K562 (cell line): Measurements from ENCODE around the gene PPP1R9B. TPM values are rescaled to one million over a fixed set of nuclear protein-coding genes. Genes with fewer than 3 reads are reported as not detected.

Experiments used
- CREB1 ChIP-seq, 2 experiments: sonication (generic) in 1 of 2; formaldehyde crosslinking in 1 of 2; IDR thresholded peaks; 2 replicates each; pipeline versions ENCODE4 v1.6.1 to v1.8.0; 2012 to 2022; ENCODE audit warnings: inconsistent platforms in 1 of 2, mild to moderate bottlenecking in 1 of 2, missing genetic modification reagents in 1 of 2, moderate library complexity in 1 of 2
- FIP1L1 ChIP-seq: fragments of 200-400 bp; formaldehyde crosslinking; IDR thresholded peaks from 2 replicates; pipeline ENCODE4 v1.6.1; 2018; ENCODE audit warnings: mild to moderate bottlenecking, low read depth, low read length; ENCODE audit not compliant: poor library complexity, severe bottlenecking
- HSF4 ChIP-seq: fragments of 250-450 bp; sonication (Bioruptor Pico); IDR thresholded peaks from 2 replicates; pipeline ENCODE4 v2.1.2; 2022; ENCODE audit warnings: mild to moderate bottlenecking, moderate library complexity, borderline replicate concordance
- MTA2 ChIP-seq: fragments of 450-650 bp; IDR thresholded peaks from 2 replicates; pipeline ENCODE4 v1.6.1; 2016; ENCODE audit warnings: low read depth
- NCOA2 ChIP-seq, 2 experiments: fragments of 450-650 bp; IDR thresholded peaks; 2 replicates each; pipeline ENCODE4 v1.6.1; 2018; ENCODE audit warnings: mild to moderate bottlenecking in 2 of 2, moderate library complexity in 1 of 2; ENCODE audit not compliant: partially characterized antibody in 2 of 2
- PCBP2 ChIP-seq: fragments of 200-400 bp; formaldehyde crosslinking; IDR thresholded peaks from 2 replicates; pipeline ENCODE4 v1.6.1; 2018; ENCODE audit warnings: low read length, low read depth, mild to moderate bottlenecking, moderate library complexity; ENCODE audit not compliant: poor library complexity, severe bottlenecking
- RBFOX2 ChIP-seq: fragments of 200-400 bp; formaldehyde crosslinking; IDR thresholded peaks from 2 replicates; pipeline ENCODE4 v1.6.1; 2017; ENCODE audit warnings: low read depth, mild to moderate bottlenecking, low read length, moderate library complexity
- RBM39 ChIP-seq: fragments of 200-400 bp; formaldehyde crosslinking; optimal IDR thresholded peaks from 2 replicates; pipeline ENCODE3; 2018; ENCODE audit warnings: low read depth, low read length
- TAF1 ChIP-seq: IDR thresholded peaks from 2 replicates; pipeline ENCODE4 v1.6.1; 2011; ENCODE audit warnings: mild to moderate bottlenecking, low read length, moderate library complexity; ENCODE audit not compliant: insufficient read depth, control insufficient read depth, severe bottlenecking; ENCODE audit errors: extremely low read depth
- ZBED1 ChIP-seq: IDR thresholded peaks from 2 replicates; pipeline ENCODE4 v1.6.1; 2014
- ZC3H8 ChIP-seq: fragments of 450-650 bp; IDR thresholded peaks from 2 replicates; pipeline ENCODE4 v1.6.1; 2017
- ZNF23 ChIP-seq: fragments of 250-450 bp; sonication (Bioruptor Pico); IDR thresholded peaks from 2 replicates; pipeline ENCODE4 v1.4.0; 2020; ENCODE audit warnings: mild to moderate bottlenecking
- ZNF408 ChIP-seq: fragments of 250-450 bp; sonication (Bioruptor Pico); IDR thresholded peaks from 2 replicates; pipeline ENCODE4 v1.4.0; 2020; ENCODE audit warnings: low read depth, mild to moderate bottlenecking, moderate library complexity
- polyA plus RNA-seq, 8 experiments: library from polyadenylated mRNA; depleted of rRNA in 4 of 8; stranded (reverse) in 5 of 8; unstranded in 3 of 8; fragments of >200 nt; fragmentation: Nextera tagmentation in 2 of 8; fragmentation: Illumina TruSeq in 1 of 8; extraction: Ambion mirVana in 2 of 8; extraction: Trizol in 1 of 8; gene quantifications; 2 replicates each; pipeline versions ENCODE4 v1.2.1 to v1.2.3, GENCODE V29; 2011 to 2014; ENCODE audit warnings: inconsistent platforms in 1 of 8, missing spikeins in 1 of 8
- total RNA-seq, 7 experiments: library from RNA; depleted of rRNA in 6 of 7; stranded (reverse); fragments of >200 nt in 6 of 7; fragmentation: Illumina TruSeq in 2 of 7; extraction: Trizol in 2 of 7; gene quantifications; 2 replicates each; pipeline versions ENCODE4 v1.2.1 to v1.2.3, GENCODE V29; 2011 to 2021; ENCODE audit warnings: low replicate concordance in 1 of 7
- TF ChIP-seq, protein P1 (sequence below), 2 experiments: fragments of 450-650 bp; IDR thresholded peaks; 2 replicates each; pipeline ENCODE4 v1.6.1; 2016; ENCODE audit warnings: mild to moderate bottlenecking in 2 of 2, borderline replicate concordance in 1 of 2, low read depth in 1 of 2, moderate library complexity in 1 of 2
- TF ChIP-seq, protein P2 (sequence below): fragments of 250-450 bp; sonication (Bioruptor Pico); IDR thresholded peaks from 2 replicates; pipeline ENCODE4 v1.4.0; 2020; ENCODE audit warnings: borderline replicate concordance
- TF ChIP-seq, protein P3 (sequence below): sonication (generic); formaldehyde crosslinking; IDR thresholded peaks from 2 replicates; pipeline ENCODE4 v1.8.0; 2022; ENCODE audit warnings: mild to moderate bottlenecking, missing genetic modification reagents

PPP1R9B gene
- total and polyA plus RNA-seq, 9 of the 15 experiments (the other 6 are each of a cell fraction or from before 2014, with no cell fraction given), result 0.10 to 63.5 (median 24.7) TPM

DNA sequence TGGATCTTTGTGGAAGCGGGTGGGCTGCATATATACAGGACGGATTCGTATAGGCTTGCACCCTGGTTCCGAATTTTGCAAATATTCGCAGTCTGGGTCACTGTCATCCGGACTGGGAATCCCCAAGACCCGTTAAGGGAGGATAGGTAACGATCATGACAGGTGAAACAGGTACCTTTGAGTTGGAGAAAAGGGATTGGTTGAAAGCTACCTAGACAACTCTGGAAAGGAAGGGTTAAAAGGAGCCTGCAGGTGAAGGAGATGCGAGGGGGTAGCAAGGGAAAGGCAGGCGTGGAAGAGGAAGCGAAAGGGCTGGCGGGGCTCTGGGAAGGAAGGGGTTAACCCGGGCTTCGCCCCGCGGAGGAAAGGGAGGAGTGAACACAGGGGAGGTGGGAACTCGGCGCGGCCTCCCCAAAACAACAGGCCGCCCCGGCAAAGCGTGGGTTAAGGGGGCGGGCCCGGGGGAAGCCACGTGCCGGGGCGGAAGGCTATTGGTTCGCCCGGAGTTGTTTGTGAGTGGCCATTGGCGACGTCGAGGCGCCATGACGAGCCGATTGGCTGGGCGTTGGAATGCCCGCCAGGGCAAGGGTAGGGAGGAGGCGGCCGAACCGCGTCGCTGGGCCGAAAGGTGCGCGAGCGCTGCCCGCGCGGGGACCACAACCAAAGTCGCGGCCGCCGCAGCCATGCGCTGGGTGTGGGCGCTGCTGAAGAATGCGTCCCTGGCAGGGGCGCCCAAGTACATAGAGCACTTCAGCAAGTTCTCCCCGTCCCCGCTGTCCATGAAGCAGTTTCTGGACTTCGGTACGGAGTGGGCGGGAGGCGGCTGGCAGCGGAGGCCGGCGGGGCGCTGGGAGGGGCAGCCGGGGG is 55.5 kb downstream of the PPP1R9B start, which contains the start of gene PDK2 (continued):
- TF ChIP-seq, protein P1, sequence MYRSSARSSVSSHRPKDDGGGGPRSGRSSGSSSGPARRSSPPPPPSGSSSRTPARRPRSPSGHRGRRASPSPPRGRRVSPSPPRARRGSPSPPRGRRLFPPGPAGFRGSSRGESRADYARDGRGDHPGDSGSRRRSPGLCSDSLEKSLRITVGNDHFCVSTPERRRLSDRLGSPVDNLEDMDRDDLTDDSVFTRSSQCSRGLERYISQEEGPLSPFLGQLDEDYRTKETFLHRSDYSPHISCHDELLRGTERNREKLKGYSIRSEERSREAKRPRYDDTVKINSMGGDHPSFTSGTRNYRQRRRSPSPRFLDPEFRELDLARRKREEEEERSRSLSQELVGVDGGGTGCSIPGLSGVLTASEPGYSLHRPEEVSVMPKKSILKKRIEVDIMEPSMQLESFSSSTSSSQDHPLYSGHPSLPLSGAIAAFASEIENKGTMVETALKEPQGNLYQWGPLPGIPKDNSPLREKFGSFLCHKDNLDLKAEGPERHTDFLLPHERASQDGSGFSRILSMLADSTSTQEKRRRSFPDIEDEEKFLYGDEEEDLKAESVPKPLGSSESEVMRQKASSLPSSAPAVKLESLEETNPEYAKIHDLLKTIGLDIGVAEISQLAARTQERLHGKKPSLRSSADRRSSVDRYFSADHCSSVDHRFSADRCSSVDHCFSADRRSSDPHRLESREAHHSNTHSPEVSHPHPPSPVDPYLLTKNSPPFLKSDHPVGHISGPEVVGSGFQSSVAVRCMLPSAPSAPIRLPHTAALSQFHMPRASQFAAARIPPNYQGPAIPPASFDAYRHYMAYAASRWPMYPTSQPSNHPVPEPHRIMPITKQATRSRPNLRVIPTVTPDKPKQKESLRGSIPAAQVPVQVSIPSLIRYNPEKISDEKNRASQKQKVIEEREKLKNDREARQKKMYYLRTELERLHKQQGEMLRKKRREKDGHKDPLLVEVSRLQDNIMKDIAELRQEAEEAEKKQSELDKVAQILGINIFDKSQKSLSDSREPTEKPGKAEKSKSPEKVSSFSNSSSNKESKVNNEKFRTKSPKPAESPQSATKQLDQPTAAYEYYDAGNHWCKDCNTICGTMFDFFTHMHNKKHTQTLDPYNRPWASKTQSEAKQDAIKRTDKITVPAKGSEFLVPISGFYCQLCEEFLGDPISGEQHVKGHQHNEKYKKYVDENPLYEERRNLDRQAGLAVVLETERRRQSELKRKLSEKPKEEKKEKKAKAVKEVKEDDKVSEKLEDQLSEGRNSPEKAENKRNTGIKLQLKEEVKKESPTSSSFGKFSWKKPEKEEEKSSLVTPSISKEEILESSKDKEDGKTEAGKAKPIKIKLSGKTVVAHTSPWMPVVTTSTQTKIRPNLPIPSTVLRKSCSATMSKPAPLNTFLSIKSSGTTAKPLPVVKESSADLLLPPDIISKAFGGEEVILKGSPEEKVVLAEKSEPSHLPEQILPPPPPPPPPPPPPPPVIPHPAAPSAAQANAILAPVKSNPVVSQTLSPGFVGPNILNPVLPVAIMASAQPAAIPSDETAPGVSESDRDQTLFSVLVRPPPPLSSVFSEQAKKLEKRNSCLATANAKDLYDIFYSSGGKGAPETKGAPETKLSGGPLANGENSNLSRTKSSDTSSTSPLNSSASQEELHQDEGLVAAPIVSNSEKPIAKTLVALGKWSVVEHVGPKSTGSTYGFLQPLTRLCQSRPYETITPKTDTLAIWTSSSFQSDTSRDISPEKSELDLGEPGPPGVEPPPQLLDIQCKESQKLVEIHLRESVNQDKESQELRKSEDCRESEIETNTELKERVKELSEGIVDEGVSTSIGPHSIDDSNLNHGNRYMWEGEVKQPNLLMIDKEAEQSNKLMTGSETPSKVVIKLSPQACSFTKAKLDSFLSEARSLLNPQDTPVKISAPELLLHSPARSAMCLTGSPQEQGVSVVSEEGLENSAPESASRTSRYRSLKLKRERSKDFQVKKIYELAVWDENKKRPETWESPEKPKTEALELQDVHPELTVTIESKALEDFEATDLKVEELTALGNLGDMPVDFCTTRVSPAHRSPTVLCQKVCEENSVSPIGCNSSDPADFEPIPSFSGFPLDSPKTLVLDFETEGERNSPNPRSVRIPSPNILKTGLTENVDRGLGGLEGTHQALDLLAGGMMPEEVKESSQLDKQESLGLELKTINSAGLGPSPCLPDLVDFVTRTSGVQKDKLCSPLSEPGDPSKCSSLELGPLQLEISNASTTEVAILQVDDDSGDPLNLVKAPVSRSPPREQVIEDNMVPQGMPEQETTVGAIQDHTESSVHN (IDR thresholded peaks at IDR 0.05; ENCODE audit: borderline replicate concordance in 1 of 2, low read depth in 1 of 2), result no peak
- TF ChIP-seq PCBP2 (no peak), NCOA2 (IDR thresholded peaks at IDR 0.05; ENCODE audit: partially characterized antibody in 2 of 2) (no peak), RBFOX2 (0 out of 2 replicates have a peak, but pooled peaks have one; percentile 15), HSF4 (CRISPR knock-in tag) (no peak), CREB1 (IDR thresholded peaks at IDR 0.05) (no peak; the same call in 1 of the 2 replicates), CREB1 (CRISPR knock-in tag; IDR thresholded peaks at IDR 0.05) (0 out of 2 replicates have a peak, but pooled peaks have one; percentile 27), RBM39 (no peak), ZNF23 (CRISPR knock-in tag) (no peak), TAF1 (no peak), ZBED1 (no peak), MTA2 (no peak), ZC3H8 (no peak), FIP1L1 (no peak), ZNF408 (CRISPR knock-in tag) (no peak)
- TF ChIP-seq, protein P2, sequence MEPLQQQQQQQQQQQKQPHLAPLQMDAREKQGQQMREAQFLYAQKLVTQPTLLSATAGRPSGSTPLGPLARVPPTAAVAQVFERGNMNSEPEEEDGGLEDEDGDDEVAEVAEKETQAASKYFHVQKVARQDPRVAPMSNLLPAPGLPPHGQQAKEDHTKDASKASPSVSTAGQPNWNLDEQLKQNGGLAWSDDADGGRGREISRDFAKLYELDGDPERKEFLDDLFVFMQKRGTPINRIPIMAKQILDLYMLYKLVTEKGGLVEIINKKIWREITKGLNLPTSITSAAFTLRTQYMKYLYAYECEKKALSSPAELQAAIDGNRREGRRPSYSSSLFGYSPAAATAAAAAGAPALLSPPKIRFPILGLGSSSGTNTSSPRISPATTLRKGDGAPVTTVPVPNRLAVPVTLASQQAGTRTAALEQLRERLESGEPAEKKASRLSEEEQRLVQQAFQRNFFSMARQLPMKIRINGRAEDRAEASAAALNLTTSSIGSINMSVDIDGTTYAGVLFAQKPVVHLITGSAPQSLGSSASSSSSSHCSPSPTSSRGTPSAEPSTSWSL (CRISPR knock-in tag), result no peak
- TF ChIP-seq, protein P3, sequence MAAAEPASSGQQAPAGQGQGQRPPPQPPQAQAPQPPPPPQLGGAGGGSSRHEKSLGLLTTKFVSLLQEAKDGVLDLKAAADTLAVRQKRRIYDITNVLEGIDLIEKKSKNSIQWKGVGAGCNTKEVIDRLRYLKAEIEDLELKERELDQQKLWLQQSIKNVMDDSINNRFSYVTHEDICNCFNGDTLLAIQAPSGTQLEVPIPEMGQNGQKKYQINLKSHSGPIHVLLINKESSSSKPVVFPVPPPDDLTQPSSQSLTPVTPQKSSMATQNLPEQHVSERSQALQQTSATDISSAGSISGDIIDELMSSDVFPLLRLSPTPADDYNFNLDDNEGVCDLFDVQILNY (CRISPR knock-in tag), result no peak
